GM19240 (cell line): ENCODE measurements around the gene CDK4.

Source experiments
- DNase-seq: peaks from one replicate; pipeline ENCODE4 v3.0.0; 2011; ENCODE audit warnings: low spot score; ENCODE audit not compliant: insufficient read length

CDK4 gene

DNA sequence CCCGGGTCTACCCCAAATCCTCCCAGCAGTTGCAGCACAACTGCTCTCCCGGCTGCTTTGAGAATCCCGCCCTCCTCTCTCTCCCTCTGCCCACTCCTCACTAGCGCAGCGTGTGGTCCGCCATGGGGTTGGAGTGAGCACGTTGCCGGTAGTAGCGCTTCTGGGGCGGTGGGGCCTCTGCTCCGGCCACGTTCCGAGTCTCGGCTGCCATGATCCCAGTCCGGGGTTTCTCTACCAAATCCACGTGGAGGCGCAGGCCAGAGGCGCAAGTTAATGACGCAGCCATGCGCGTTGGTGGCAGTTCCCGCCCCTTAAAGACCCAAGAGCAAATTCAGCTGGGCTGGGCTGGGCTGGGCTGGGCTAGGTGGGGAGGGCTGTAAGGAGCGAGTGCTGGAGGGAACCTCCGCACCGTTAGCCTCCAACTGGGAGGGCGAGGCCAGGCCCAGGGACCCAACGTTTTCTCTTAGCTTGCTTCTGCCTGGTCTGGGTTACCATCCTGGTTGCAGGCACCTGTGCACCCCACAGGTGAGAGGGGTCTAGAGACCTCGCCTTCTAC, 19.8 kb upstream of the CDK4 start, which contains the start of gene METTL1:
TSS of gene METTL1 (minus strand) at position 233 of the 556 bp plus-strand sequence. CDS start at position 211, 22 bp downstream.
- peak; percentile 90 for DNase-seq

DNA sequence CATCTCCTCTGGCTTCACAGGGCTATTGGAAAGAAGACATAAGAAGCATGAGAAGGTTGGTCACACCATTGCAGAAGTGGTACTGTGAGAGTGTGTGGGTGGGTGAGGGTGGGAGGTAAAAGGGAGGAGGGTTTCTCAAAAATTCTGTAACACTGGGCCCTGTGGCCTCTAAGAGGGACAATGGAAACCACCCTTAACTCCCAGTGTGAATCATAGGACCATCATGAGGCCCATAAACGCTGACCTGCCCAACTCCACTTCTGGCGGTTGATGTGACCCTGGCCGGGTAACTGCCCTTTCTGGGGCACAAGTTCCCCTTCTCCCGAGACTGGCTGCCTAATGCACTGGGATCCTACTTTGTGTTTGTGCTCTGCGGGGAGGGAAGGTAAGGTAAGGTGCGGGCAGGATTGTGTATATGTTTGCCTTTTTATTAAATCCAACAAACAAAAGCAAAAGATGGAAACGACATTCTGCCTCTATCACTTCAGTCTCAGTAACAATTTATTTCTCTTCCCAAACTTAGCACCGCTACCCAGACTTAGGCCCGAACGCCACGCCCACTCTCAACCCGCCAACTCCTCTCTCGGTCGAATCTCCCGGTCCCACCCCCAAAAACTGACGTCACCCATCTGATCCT, 19.2 kb upstream of the CDK4 start:
- peak; percentile 83 for DNase-seq

DNA sequence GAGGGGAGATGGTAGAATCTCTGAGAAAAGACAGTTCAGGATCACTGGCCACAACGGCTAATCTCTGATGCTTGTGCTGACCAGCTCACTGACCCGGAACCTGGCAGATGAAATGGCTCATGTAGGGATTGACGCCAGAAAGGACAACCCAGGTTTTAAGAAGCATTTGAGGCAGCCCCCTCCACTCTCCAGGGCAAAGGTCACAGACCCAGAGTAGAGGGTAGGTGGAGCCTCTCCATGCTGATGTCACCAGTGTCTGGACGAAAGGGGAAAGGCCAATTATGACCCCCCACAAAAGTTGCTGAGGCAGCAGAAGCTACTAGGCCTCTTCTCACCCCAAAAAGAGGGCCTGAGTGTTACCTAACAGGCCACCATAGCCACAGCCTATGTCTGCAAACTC, 18.6 kb upstream of the CDK4 start:
- no peak for DNase-seq

DNA sequence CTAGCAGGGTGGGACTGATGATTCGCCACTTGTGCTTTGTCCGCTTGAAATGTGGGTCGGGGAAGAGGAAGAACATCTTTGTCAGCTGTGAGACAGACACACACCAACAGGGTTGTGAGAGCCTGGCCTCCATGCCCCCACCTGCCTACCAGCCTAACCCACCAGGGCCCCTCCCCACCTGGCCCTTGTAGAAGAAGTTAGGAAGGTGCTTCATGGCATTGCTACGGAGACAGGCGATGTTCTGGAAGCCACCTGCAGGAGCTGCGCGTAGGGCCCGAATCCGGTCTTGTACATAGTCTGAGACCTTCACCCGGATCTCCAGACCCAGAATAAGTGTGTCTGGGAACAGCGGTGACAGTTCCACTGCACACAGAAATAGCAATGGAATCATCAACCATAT, 17.5 kb upstream of the CDK4 start:
- DNase-seq = no peak

- DNase-seq = no peak
These were observed 15.8 kb upstream of the CDK4 start for GRCh38 chr12:57767876-57768275.

- DNase-seq = no peak
These were observed 15.2 kb upstream of the CDK4 start for GRCh38 chr12:57767305-57767698.

GRCh38 chr12:57766464-57767304, 14.6 kb upstream of the CDK4 start, which contains the start of gene CYP27B1:
TSS of gene CYP27B1 (minus strand) at chr12:57767078. CDS start at chr12:57767041, 37 bp downstream.
- DNase-seq = no peak

DNA sequence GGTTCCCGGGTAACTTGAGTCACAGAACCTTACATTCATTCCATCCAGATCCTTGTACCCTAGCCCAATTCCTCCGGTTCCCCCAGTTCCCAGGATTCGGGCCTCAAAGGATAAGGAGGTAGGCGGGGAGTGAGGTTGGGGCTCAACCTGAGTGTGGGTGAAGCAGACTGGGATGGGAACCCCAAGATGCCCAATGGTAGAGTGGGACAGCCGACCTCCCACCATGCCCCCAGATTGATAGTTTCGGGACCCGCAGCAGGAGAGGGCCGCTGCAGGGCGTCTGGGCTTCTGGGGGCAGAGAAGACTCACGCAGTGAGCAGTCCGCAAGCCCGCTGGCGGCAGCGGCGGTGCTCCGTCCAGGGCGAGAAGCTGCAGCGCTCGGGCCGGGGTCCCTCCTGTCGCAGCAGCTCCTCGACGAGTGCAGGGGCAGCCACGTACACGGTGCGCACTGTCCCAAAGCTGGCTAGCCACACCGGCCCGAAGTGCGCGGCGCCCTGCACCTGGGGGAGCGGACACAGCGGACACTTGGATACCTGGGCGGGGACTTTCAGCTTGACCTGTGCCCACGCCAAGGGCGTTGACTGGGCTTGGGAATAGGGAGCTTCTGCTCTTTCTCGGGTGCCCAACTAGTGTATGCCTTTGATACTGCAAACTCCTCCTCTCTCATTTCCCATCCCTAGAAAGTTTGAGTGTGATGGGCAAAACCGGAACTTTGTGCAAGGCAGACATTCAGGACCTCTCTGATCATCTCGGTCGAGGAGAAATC, 13.8 kb upstream of the CDK4 start:
- no peak for DNase-seq

DNA sequence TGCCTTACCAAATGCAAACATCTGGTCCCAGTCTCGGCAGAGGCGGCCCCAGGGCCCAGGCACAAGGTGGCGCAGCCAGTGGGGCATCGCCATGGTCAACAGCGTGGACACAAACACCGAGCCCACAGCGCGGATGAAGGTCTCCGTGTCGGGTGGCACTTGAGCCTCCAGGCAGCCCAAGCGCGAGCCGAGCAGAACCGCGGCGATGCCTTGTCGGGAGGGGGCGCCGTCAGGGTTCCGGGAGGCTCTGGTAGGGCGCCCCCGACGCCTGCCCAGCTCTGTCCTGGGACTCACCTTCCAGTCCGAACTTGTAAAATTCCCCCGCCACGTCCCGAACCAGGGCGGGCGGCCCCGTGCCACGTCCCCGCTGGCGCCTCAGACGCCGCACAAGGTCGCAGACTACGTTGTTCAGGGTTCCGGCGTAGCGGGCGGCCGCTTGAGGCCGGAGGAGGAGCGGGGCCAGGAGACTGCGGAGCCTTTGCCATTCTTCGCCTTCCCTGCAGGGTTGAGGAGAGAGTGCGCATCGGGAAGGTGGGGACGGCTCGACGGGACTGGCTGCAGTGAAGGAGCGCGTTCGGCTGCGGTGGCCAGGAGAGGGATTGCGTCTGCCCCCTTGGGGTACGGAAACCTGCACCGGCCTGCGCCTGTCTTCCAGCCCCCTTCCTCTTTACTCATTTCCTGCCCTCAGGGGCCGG, 13.0 kb upstream of the CDK4 start:
- DNase-seq = no peak

- no peak for DNase-seq
These were observed 12.5 kb upstream of the CDK4 start for GRCh38 chr12:57764662-57765002.

DNA sequence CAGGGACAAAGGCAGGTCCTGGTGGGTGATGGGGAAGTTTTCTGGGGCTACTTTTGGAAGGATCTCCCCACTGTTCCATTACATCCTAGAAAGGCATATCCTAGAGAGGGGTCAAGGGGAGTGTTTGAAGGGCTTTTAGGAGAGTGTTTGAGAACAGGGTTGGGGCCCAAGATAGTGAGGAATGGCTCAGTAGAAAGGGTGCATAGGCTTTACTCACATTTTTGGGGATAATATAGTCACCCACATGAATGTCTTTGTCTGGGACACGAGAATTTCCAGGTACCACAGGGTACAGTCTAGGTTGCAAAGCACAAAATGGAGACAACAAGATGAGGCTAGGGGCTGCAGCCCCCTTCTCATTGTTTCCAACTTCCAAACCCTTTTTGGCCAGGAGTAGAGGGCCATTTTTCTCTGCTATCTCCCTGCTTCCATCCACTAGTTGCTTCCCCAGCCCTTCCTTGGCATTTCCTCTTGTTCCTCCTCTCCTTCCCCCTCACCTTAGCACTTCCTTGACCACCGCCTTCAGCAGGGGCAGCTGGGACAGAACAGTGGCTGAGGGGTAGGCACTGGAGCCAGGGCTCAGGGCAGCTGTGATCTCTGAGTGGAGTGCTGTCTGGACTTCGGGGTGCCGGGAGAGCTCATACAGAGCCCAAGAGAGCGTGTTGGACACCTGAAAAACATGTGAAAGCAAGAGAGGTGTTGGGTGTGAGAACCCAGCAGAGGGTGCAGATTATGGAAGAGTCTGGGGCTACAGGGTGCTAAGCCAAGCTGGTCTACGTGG, 12.0 kb upstream of the CDK4 start:
- no peak for DNase-seq

GRCh38 chr12:57762463-57762862, 10.4 kb upstream of the CDK4 start:
- no peak for DNase-seq

DNA sequence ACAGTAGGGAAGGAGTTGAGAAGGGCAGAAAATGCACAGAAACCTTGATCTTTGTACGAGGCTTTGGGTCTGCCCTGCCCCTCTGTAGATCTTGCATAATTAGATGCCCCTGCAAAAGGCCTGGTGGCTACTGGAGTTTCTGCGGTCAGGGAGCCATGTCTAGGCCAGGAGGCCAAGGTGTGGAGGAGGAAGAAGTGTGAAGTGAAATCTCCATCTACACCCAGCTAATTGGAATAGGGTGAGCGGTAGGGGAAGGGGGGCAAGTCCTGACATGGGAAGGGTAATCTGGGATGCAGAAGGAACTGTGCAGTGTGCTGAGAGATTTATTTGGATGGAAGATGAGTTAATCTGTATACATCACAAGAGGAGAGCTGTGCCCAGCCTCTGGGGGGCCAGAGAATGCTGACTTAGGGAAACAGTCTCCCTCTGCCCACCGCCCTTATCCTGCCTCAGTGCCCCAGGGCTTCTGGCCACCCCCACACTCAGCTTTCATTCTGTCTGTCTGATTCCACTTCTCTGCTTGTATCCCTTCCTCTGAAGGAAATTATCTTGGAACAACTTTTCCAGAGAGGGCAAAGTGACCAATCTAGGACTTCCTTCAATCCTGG, 9.4 kb upstream of the CDK4 start:
- no peak for DNase-seq

- DNase-seq = no peak
These were observed 8.4 kb upstream of the CDK4 start for GRCh38 chr12:57760347-57760982.

DNA sequence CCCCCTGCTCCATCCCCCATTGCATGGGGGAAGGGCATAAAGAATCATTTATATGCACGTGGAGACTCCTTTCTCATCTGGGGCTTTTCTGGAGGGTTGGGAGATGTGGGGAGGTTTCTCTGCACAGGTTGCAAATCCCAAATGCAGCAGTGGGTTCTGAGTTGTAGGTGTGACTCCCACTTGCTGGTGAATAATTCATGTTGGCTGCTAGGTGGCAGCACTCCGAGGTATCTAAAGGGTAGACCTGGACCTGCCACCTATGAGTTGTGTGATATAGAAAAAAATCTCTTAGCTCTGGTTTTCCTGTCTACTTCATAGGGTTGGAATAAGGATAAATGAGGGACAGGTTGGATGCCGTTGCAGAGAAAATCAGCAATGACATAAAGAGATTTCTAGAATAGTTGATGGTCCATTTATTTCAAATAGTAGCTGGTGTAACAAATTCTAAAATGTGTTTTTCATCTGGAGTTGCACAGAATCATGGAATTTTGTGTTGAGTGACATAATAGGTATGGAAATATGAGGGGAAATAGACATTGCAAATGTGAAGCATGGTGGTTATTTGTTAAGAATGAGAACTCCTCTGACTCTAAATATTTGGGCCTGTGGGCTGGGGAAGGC, 7.4 kb upstream of the CDK4 start:
- DNase-seq = no peak

DNA sequence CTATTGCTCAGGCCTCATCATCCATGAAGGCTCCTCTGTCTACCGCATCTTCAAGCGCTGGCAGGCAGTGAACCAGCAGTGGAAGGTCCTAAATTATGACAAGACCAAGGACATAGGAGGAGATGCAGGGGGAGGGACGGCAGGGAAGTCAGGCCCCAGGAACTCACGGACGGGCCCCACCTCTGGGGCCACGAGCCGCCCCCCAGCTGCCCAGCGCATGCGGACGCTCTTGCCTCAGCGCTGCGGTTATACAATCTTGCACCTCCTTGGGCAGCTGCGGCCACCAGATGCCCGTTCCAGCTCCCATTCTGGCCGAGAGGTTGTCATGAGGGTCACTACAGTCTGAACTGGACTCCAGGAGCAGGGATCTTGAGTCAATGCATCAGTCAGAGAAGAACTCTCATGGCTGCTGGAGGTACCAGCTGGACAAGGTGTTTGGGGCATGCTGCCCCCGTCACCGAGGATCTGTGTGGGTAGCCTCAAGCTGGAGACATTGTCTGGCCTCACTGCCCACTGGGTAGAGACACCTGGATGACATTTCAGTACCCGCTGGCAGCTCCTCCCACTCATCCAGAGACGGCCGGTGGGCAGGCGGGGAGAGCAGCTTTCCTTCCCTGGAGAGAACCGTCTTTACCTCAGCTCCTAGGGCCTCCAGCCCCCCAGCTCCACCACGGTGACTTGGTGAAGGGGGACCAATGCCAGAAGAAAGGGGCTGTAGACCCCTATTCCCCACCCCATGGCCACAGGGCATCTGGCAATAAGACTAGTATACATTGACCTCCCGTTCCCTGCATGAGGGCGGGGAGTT, 6.6 kb upstream of the CDK4 start:
- no peak for DNase-seq

- DNase-seq = no peak
These were observed 5.7 kb upstream of the CDK4 start for GRCh38 chr12:57757771-57758170.
